Spleen (tissue), 7 donors: ENCODE results near the gene ALDH1A3.

ENCODE experiments used
- POLR2A ChIP-seq, 3 donors: fragments of 450-650 bp; IDR thresholded peaks; one replicate each; pipeline ENCODE4 v1.5.1; 2017; ENCODE audit warnings: antibody characterized with exemption in 3 of 3, mild to moderate bottlenecking in 1 of 3
- POLR2AphosphoS5 ChIP-seq, 3 donors: sonication (generic); formaldehyde crosslinking; IDR thresholded peaks; one replicate each; pipeline ENCODE4 v1.5.1; 2017; ENCODE audit warnings: antibody characterized with exemption in 3 of 3
- TF ChIP-seq, protein P1 (sequence below), 11 experiments: fragments of 200-600 bp in 7 of 11; fragments of 450-650 bp in 4 of 11; sonication (generic) in 4 of 11; IDR thresholded peaks in 8 of 11; conservative IDR thresholded peaks in 3 of 11; 1 replicate in 7 of 11; 2 replicates in 4 of 11; pipeline versions ENCODE4 v1.4.0 to v1.8.0; 2016 to 2021; ENCODE audit warnings: antibody characterized with exemption in 11 of 11, inconsistent platforms in 4 of 11, mild to moderate bottlenecking in 1 of 11
- donor health status: DM: no; HTN: no; CAD: no; lungs with moderate emphysema.
- donor health status: DM: no; HTN: no; CAD: no.
- donor health status: DM: no; HTN: no; CAD: no.

DNA sequence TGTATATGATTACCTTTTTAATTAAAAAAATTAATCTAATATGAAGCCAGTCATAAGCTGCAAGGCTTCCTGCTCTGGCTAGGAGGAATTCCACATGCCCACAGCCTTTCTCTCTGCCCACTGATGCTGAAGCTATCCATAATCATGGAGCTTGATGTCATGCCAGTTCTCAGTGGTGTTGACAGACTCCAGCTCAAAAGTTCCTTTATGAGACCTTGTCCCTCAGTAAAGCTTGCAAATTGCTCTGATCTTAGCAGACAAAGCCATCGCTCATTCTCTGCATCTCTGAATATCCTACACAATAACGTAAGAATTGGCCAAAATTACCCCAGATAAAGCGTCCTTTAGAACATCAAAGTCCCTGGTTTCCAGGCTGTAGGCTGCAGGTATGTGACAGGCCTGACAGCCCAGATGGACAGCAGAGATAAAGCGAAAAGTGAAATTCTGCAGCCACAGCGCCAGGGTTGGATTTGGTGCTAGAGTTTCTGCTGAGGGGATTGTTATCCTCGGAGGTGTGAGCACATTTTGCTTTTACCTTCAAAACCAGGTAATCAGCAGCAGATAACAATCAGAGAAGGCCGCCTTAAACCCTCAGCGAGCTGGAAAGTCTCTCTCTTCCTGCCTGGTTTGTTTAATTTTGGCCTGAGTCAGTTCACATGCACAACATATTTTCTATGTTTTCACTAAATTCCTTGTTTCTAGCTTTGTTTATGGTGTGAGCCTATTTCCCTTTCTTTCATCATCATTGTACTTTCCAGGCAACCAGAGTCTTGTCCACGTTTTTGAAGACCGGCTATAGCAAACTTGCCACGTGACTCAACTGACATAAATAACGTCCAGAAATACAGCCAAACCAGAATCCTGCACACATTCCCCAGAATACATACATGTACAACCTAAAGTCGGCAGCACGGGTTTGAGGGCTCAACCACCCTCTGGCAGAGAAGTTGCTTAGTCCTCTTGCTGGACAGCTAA lies 36.6 kb upstream of the ALDH1A3 start:
- TF ChIP-seq, protein P1, sequence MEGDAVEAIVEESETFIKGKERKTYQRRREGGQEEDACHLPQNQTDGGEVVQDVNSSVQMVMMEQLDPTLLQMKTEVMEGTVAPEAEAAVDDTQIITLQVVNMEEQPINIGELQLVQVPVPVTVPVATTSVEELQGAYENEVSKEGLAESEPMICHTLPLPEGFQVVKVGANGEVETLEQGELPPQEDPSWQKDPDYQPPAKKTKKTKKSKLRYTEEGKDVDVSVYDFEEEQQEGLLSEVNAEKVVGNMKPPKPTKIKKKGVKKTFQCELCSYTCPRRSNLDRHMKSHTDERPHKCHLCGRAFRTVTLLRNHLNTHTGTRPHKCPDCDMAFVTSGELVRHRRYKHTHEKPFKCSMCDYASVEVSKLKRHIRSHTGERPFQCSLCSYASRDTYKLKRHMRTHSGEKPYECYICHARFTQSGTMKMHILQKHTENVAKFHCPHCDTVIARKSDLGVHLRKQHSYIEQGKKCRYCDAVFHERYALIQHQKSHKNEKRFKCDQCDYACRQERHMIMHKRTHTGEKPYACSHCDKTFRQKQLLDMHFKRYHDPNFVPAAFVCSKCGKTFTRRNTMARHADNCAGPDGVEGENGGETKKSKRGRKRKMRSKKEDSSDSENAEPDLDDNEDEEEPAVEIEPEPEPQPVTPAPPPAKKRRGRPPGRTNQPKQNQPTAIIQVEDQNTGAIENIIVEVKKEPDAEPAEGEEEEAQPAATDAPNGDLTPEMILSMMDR (IDR thresholded peaks at IDR 0.05 in 8 of 11, conservative IDR thresholded peaks at IDR 0.05 in 3 of 11): no peak
- TF ChIP-seq POLR2AphosphoS5 (IDR thresholded peaks at IDR 0.05): no peak
- no peak for TF ChIP-seq POLR2A (IDR thresholded peaks at IDR 0.05)
